ENCODE results near the gene NSUN2.

Gene NSUN2

DNA sequence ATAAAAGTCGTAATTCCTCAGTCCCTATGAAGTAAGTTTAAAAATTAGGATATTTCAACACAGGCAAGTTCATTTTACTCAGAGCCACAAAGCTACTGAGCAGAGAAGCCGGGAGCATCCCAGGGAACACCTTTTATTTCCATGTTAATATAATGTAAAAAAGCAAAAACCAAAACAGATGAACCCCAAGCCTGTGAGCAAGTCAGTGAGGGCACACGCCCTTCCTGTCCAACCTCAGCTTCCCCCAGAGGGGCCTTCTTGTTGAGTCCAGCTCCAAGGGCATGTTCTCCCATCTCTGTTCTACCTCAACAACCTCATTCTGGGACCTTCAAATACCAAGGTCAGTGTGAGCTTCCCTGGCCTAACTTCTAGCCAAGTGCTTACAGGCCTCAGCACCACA is 24.8 kb downstream of the NSUN2 start:
- no peak for DNase-seq (ENCODE audit: low read depth)
- H3K4me3 ChIP-seq (ENCODE audit: low read depth, low read length): no peak overlapping the region
- TF ChIP-seq, protein P1, sequence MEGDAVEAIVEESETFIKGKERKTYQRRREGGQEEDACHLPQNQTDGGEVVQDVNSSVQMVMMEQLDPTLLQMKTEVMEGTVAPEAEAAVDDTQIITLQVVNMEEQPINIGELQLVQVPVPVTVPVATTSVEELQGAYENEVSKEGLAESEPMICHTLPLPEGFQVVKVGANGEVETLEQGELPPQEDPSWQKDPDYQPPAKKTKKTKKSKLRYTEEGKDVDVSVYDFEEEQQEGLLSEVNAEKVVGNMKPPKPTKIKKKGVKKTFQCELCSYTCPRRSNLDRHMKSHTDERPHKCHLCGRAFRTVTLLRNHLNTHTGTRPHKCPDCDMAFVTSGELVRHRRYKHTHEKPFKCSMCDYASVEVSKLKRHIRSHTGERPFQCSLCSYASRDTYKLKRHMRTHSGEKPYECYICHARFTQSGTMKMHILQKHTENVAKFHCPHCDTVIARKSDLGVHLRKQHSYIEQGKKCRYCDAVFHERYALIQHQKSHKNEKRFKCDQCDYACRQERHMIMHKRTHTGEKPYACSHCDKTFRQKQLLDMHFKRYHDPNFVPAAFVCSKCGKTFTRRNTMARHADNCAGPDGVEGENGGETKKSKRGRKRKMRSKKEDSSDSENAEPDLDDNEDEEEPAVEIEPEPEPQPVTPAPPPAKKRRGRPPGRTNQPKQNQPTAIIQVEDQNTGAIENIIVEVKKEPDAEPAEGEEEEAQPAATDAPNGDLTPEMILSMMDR (IDR thresholded peaks at IDR 0.05; ENCODE audit: control insufficient read depth, extremely low read depth, insufficient read depth): no peak

DNA sequence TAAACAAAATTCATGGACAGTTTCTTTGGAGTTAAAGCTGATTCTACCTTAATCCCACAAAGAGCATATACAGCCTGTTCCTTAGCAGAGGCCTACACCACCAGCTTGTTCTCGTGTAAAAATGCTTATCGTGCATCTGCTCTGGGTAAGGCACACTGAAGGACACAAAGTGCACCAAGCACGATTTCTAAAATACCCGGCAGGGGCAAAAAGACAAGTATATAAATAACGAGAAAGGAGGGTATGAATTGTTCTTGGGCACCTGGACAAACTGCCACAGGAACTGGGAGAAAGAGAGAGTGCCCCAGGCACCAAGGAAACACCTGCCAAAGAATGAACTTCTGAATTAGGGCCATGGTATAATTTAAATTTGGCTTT is 25.3 kb downstream of the NSUN2 start:
- no peak overlapping the region for H3K4me3 ChIP-seq (ENCODE audit: low read depth, low read length)
- no peak for DNase-seq (ENCODE audit: low read depth)
- TF ChIP-seq, protein P1 (IDR thresholded peaks at IDR 0.05; ENCODE audit: control insufficient read depth, extremely low read depth, insufficient read depth): no peak

DNA sequence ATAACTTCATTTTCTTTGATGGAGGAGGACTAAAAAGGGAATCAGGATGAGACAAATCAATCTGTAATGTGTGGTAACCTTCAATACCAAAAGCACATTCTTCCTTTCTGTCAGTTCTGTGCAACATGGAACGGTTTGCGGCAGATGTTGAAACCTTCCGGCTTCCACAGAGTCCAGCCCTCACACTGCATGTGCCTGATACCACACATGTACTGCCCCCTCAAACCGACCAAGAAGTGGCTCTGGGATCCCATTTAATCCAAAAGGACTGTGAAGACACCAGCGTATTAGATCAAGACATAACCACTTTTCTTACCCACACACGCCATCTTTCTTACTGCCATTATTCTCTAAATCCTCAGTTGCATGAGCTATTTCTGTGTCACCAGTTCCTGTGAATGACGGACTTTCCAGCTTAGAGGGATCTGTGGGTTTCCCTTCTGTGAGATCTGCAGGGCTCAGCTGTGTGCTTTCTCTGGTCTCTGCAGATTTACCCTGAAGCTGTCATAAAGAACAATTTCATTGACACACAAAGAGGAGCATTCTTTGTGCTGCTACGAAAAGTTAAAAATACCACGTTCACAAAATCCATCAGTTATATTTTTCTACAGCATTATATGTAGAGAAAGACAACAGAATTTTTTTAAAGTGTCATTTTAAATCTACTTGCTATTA is 25.8 kb downstream of the NSUN2 start:
- no peak overlapping the region for H3K4me3 ChIP-seq (ENCODE audit: low read depth, low read length)
- DNase-seq (ENCODE audit: low read depth): no peak
- TF ChIP-seq, protein P1 (IDR thresholded peaks at IDR 0.05; ENCODE audit: control insufficient read depth, extremely low read depth, insufficient read depth): no peak

DNA sequence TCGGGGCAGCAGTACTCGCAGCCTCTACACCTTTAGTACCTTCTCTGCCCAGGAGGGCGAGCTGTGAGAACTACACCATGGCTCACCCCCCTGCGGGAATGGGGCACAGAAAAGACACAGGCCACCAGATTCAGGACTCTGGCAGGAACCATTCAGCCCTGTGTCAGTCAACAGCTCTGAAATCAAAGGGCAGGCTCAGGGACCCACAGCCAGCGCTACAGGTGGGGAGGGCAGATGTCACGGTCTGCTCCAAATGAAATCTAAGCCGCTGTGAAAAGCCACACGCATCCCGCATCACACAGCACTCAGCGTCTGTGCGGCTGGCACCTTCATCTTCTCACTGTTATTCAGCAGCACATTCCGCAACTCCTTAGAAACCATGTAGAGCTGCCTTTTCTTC is 27.9 kb downstream of the NSUN2 start:
- TF ChIP-seq, protein P1 (IDR thresholded peaks at IDR 0.05; ENCODE audit: control insufficient read depth, extremely low read depth, insufficient read depth): no peak
- no peak for DNase-seq (ENCODE audit: low read depth)
- no peak overlapping the region for H3K4me3 ChIP-seq (ENCODE audit: low read depth, low read length)

DNA sequence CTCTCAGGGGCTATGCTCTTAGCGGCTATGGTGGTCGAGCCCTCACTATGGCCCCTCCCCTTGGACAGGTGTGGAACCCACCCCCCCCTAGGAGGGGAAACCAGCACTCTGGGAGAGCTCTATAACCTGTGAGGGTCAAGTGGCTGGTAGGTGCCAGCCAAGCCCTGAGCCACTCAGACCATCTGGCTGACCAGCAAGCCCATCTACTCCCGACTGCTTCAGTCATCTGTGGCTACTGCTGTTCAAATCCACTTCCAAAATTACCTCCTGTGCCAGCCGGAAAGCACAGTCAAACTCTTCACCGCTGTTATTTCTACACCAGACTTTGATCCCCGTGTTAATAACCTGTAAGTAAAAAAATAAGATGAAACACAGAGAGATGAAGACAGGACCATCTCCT is 28.5 kb downstream of the NSUN2 start:
- no peak overlapping the region for H3K4me3 ChIP-seq (ENCODE audit: low read depth, low read length)
- TF ChIP-seq, protein P1 (IDR thresholded peaks at IDR 0.05; ENCODE audit: control insufficient read depth, extremely low read depth, insufficient read depth): no peak
- DNase-seq (ENCODE audit: low read depth): no peak

DNA sequence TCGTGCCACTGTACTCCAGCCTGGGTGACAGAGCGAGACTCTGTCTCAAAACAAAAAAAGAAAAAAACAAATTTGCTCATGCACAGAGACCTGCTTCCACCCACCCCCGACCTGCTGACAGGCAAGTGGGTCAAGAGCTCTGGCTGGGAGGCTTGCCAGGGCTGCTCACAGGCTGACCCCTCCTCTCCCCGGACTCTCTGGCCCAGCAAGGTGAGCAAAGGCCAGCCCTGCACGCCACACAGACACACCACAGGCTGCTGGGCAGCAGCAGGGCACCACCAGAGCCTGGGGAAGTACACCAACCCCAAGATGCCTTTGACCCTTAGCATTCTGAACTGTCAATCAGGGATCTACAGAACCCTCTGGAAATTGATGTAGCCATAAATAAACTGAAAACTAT is 29.2 kb downstream of the NSUN2 start:
- DNase-seq (ENCODE audit: low read depth): no peak
- TF ChIP-seq, protein P1 (IDR thresholded peaks at IDR 0.05; ENCODE audit: control insufficient read depth, extremely low read depth, insufficient read depth): no peak
- H3K4me3 ChIP-seq (ENCODE audit: low read depth, low read length): no peak overlapping the region

DNA sequence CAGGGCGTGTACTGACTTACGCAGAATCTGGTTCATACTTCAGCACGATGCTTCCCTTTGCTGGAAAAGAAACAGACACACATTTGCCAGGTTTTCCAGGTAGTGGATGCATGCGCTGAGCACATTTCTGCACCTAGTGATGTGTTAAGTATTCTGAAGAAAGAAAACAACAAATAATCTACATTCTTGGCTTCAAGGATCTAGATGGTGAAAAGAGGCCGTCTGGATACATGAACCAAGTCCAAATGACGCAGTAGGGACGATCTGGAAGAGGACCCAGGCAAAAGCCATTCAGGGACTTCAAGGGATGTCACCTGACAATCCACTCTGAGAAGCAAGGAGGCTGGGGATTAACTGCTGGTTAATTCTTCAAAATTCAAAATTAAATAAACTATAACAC is 30.4 kb downstream of the NSUN2 start:
- TF ChIP-seq, protein P1 (IDR thresholded peaks at IDR 0.05; ENCODE audit: control insufficient read depth, extremely low read depth, insufficient read depth): no peak
- DNase-seq (ENCODE audit: low read depth): no peak

More for the DNA sequence above, 30.4 kb downstream of the NSUN2 start:
- H3K4me3 ChIP-seq (ENCODE audit: low read depth, low read length): no peak overlapping the region
